Thyroid gland (tissue), 4 donors: ENCODE data around the gene DPF3. TPM values are rescaled to one million over a fixed set of nuclear protein-coding genes. Genes with fewer than 3 reads are reported as not detected.

Experiments used
- DNase-seq, 2 donors: peaks; one replicate each; pipeline ENCODE4 v3.0.0-alpha.2; 2019
- H3K27ac ChIP-seq, 3 donors: fragments of 200-600 bp; sonication (generic); 1 replicate in 2 of 3; 2 replicates in 1 of 3; pipeline ENCODE4 v1.5.1; 2016 to 2019; ENCODE audit warnings: mild to moderate bottlenecking in 1 of 3, moderate library complexity in 1 of 3
- H3K27me3 ChIP-seq: fragments of 200-600 bp; sonication (generic); one replicate; pipeline ENCODE4 v1.5.1; 2019
- H3K36me3 ChIP-seq, 2 donors: fragments of 200-600 bp; sonication (generic); one replicate each; pipeline ENCODE4 v1.5.1; 2016 to 2019
- H3K4me1 ChIP-seq, 2 donors: fragments of 200-600 bp; sonication (generic); one replicate each; pipeline ENCODE4 v1.5.1; 2017 to 2019
- H3K4me3 ChIP-seq, 3 donors: fragments of 200-600 bp; sonication (generic); replicated peaks in 1 of 3; 1 replicate in 2 of 3; 2 replicates in 1 of 3; pipeline ENCODE4 v1.5.1; 2016; ENCODE audit warnings: mild to moderate bottlenecking in 1 of 3
- H3K9me3 ChIP-seq: fragments of 200-600 bp; sonication (generic); one replicate; pipeline ENCODE4 v1.5.1; 2017
- POLR2A ChIP-seq, 2 donors: fragments of 450-650 bp; IDR thresholded peaks; one replicate each; pipeline ENCODE4 v1.6.1; 2017; ENCODE audit warnings: antibody characterized with exemption in 2 of 2, mild to moderate bottlenecking in 2 of 2, moderate library complexity in 1 of 2
- whole genome bisulfite sequencing, 2 donors: methylation state at CpG; one replicate each; pipeline ENCODE4 v1.1.5; 2017; 5-methylcytosine and 5-hydroxymethylcytosine counted together
- intact Hi-C: fragments of 100-400 bp; cut with DNase I; formaldehyde crosslinking; loops from one replicate; pipeline ENCODE4 v1.15.1; 2023
- total RNA-seq, 4 donors: library from RNA; depleted of rRNA; stranded (reverse); fragments of >200 nt; gene quantifications; one replicate each; pipeline ENCODE4 v1.2.3, GENCODE V29; 2016
- TF ChIP-seq, protein P1 (sequence below), 6 experiments: fragments of 200-600 bp in 3 of 6; fragments of 450-650 bp in 3 of 6; sonication (generic) in 3 of 6; IDR thresholded peaks; one replicate each; pipeline ENCODE4 v1.5.1; 2016 to 2019; ENCODE audit warnings: antibody characterized with exemption in 6 of 6, mild to moderate bottlenecking in 2 of 6, inconsistent platforms in 1 of 6, moderate library complexity in 1 of 6

Gene DPF3
- total RNA-seq, 4 donors from 2014 or later, result 0.27 to 3.3 (median 1.3) TPM

- WGBS, 2 donors, result 54 to 71% methylated on average over 1 of the region's 1 CpG
- peaks cover 4 to 10% of the 10 kb centered on the region in 2 donors for H3K4me1 ChIP-seq
- no peak overlapping the region for H3K27ac ChIP-seq
- DNase-seq, result no peak
- H3K9me3 ChIP-seq, result no peaks in the 10 kb centered on the region
- intact Hi-C loops, result no loop called here
- H3K27me3 ChIP-seq, result no peaks in the 10 kb centered on the region
- no peaks in the 10 kb centered on the region for H3K36me3 ChIP-seq
- no peak for TF ChIP-seq POLR2A (IDR thresholded peaks at IDR 0.05)
- TF ChIP-seq, protein P1, sequence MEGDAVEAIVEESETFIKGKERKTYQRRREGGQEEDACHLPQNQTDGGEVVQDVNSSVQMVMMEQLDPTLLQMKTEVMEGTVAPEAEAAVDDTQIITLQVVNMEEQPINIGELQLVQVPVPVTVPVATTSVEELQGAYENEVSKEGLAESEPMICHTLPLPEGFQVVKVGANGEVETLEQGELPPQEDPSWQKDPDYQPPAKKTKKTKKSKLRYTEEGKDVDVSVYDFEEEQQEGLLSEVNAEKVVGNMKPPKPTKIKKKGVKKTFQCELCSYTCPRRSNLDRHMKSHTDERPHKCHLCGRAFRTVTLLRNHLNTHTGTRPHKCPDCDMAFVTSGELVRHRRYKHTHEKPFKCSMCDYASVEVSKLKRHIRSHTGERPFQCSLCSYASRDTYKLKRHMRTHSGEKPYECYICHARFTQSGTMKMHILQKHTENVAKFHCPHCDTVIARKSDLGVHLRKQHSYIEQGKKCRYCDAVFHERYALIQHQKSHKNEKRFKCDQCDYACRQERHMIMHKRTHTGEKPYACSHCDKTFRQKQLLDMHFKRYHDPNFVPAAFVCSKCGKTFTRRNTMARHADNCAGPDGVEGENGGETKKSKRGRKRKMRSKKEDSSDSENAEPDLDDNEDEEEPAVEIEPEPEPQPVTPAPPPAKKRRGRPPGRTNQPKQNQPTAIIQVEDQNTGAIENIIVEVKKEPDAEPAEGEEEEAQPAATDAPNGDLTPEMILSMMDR (IDR thresholded peaks at IDR 0.05), result no peak
- no peak overlapping the region for H3K4me3 ChIP-seq
Measured at GRCh38 chr14:72906879-72907278, 13.0 kb upstream of the DPF3 start.

DNA sequence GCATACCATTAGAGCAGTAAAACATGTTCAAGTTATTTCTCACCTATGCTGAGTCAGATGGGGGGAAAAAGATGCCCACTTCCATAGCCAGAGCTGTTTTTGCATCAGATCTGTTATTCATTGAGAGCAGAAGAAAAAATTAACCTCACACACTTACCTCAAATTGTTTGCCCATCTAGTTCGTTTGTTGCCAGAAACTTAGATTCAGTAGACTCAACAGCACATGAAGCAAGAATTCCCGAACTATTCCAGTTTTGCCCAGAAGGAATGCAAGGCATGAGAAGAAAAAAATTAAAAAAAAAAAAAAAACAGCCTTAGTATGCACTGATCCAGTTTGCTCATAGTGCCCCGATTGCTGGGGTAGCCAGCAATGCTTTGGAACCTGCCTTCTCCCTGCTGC is 12.4 kb upstream of the DPF3 start:
- no peak for TF ChIP-seq POLR2A (IDR thresholded peaks at IDR 0.05)
- Histone ChIP-seq H3K4me3 (no peak overlapping the region), H3K9me3 (no peaks in the 10 kb centered on the region), H3K27me3 (no peaks in the 10 kb centered on the region), H3K27ac (no peak overlapping the region), H3K36me3 (no peaks in the 10 kb centered on the region), H3K4me1 (peaks cover 4 to 10% of the 10 kb centered on the region in 2 donors)
- DNase-seq, result no peak
- intact Hi-C loops, result no loop called here
- 29 to 30% methylated on average over 3 of the region's 3 CpGs for WGBS, 2 donors

DNA sequence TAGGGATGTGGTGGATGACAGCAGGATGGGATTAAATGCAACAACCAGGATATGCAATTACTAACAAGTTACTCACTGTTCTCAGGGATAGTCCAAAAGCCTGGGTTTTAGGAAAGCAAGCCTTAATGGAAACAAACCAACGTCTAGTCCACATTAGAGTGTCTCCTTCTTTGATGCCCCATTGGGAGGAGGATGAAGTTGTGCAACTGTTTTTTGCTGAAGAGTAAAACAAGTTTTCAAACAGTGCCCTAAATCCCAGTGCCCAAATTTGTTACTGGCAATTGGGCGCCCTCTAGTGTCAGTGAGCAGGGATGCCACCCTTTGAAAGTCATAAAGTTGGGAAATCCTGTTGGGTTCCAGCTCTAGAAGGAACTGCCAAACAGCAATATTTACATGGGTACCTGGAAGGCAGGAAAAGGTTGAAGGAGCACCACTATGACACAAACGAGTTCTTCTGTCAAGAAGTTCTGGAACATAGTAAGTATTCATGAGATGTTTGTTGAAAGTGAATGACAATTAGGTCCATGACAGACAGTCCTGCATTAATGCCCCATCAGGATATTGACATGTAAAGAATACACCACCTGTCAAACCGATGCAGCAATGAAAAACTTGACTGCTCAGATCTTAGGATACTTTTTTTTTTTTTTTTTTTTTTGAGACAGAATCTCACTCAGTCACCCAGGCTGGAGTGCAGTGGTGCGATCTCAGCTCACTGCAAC is 11.1 kb upstream of the DPF3 start:
- peak; percentile 54 to 62 for DNase-seq
- TF ChIP-seq POLR2A (IDR thresholded peaks at IDR 0.05), result no peak
- TF ChIP-seq, protein P1 (IDR thresholded peaks at IDR 0.05), result peak; percentile 77 to 93 (median 90)

GRCh38 chr14:72904218-72904617 is 10.3 kb upstream of the DPF3 start:
- Histone ChIP-seq H3K4me3 (no peak overlapping the region), H3K27ac (no peak overlapping the region), H3K36me3 (no peaks in the 10 kb centered on the region), H3K4me1 (peaks cover 4 to 5% of the 10 kb centered on the region in 2 donors), H3K27me3 (no peaks in the 10 kb centered on the region), H3K9me3 (no peaks in the 10 kb centered on the region)
- TF ChIP-seq, protein P1 (IDR thresholded peaks at IDR 0.05), result no peak
- TF ChIP-seq POLR2A (IDR thresholded peaks at IDR 0.05), result no peak
- intact Hi-C loops, result no loop called here
- DNase-seq, result no peak
- WGBS, 2 donors, result 50 to 98% methylated on average over 1 of the region's 1 CpG

More for the DNA sequence above, 11.1 kb upstream of the DPF3 start:
- intact Hi-C loops, result no loop called here
- H3K27ac ChIP-seq, result no peak overlapping the region
- H3K27me3 ChIP-seq, result no peaks in the 10 kb centered on the region
- H3K36me3 ChIP-seq, result no peaks in the 10 kb centered on the region
- H3K9me3 ChIP-seq, result no peaks in the 10 kb centered on the region
- no peak overlapping the region for H3K4me3 ChIP-seq
- WGBS, 2 donors, result 27 to 32% methylated on average over 5 of the region's 5 CpGs
- H3K4me1 ChIP-seq, result peaks cover 4 to 10% of the 10 kb centered on the region in 2 donors

- DNase-seq, result no peak
- TF ChIP-seq, protein P1 (IDR thresholded peaks at IDR 0.05), result no peak
- TF ChIP-seq POLR2A (IDR thresholded peaks at IDR 0.05), result no peak
- Histone ChIP-seq H3K36me3 (no peaks in the 10 kb centered on the region), H3K4me3 (no peak overlapping the region), H3K27ac (no peak overlapping the region), H3K9me3 (no peaks in the 10 kb centered on the region), H3K4me1 (peaks cover under 1 to 3% of the 10 kb centered on the region in 2 donors), H3K27me3 (no peaks in the 10 kb centered on the region)
- 53 to 93% methylated on average over 1 of the region's 1 CpG for WGBS, 2 donors
- intact Hi-C loops, result no loop called here
Measured at GRCh38 chr14:72903716-72904115, 9.8 kb upstream of the DPF3 start.
